Activated T-cell treated with anti-CD3 and anti-CD28 coated beads, Interleukin-2, amount 50 U/mL, for 72 hours (primary cell): ENCODE data around the gene PSMG3. TPM values are rescaled to one million over a fixed set of nuclear protein-coding genes. Genes with fewer than 3 reads are reported as not detected.

Experiments
- ATAC-seq, 2 donors: fragments of 150-1000 bp; cut with Tn5 transposase; replicated peaks in 1 of 2; 2 replicates each; pipeline ENCODE4 v1.10.0; 2021; ENCODE audit warnings: moderate library complexity in 2 of 2, mild to moderate bottlenecking in 1 of 2
- DNase-seq, 2 donors: peaks; one replicate each; pipeline ENCODE4 v3.0.0; 2021 to 2022; ENCODE audit warnings: mixed read lengths in 1 of 2
- H3K27ac Mint-ChIP-seq: one replicate; pipeline ENCODE4 v1.8.0; 2022; ENCODE audit warnings: mild to moderate bottlenecking, moderate library complexity, mixed read lengths
- H3K27me3 Mint-ChIP-seq: one replicate; pipeline ENCODE4 v1.8.0; 2022; ENCODE audit warnings: low read depth, mixed read lengths
- H3K36me3 Mint-ChIP-seq, 2 donors: one replicate each; pipeline ENCODE4 v1.8.0; 2022; ENCODE audit warnings: mixed read lengths in 2 of 2, mild to moderate bottlenecking in 1 of 2; ENCODE audit not compliant: insufficient read depth in 2 of 2
- H3K4me1 Mint-ChIP-seq: one replicate; pipeline ENCODE4 v1.8.0; 2022; ENCODE audit warnings: low read depth, mixed read lengths
- H3K4me3 Mint-ChIP-seq, 2 donors: one replicate each; pipeline ENCODE4 v1.8.0; 2022; ENCODE audit warnings: mild to moderate bottlenecking in 2 of 2, mixed read lengths in 2 of 2, moderate library complexity in 2 of 2
- H3K9me3 Mint-ChIP-seq, 2 donors: one replicate each; pipeline ENCODE4 v1.8.0; 2022; ENCODE audit warnings: mixed read lengths in 2 of 2
- total RNA-seq, 2 donors: library from RNA; stranded (reverse); gene quantifications; one replicate each; pipeline ENCODE4 v1.2.3, GENCODE V29; 2022

PSMG3 gene
- total RNA-seq, 2 donors from 2014 or later = 49.7 to 53.6 TPM

DNA sequence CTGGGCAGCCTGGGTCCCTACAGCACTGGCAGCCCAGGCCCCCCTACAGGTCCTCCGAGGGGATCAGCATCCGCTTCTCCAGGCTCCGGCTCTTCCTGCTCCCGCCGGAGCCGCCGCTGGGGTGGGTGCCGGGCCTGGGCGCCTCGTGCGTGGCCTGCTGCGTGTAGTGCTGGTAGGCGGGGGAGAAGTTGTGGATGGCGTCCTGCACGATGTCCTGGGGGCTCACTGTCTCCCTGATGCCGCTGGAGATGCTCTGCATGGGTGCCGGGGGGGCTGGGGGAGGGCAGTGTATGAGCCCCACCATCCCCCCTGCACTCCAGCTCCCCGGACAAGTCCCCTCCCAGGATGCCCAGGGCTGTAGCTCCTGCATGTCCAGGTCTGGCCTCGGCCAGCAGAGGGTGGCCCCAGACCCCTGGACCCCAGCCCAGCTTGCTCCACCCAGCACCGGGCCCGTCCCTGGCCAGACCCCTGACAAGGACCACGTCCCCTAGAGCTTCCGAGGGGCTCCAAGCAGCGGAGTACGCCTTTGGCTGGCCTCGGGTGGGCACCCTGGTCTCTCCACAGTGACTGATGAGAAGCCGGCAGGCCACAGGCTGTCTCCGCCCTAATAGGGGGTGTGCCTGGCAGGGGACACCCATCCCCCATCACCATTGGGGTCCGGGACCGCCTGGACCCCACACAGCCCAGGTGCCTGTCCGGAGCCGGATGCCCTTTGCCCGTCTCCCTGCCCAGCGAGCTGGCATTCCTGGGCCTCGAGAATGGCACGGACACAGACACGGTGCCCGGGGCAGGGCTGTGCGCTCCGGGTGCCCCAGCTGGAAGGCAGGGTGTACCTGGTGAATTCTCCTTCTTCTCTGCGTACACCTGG is 22.7 kb downstream of the PSMG3 start:
- H3K4me1 Mint-ChIP-seq = no peaks in the 10 kb centered on the region
- no peaks in the 10 kb centered on the region for H3K9me3 Mint-ChIP-seq
- no peak overlapping the region for H3K27ac Mint-ChIP-seq
- H3K36me3 Mint-ChIP-seq = no peaks in the 10 kb centered on the region
- no peak overlapping the region for H3K4me3 Mint-ChIP-seq
- ATAC-seq (no peak), DNase-seq (no peak)
- no peaks in the 10 kb centered on the region for H3K27me3 Mint-ChIP-seq

DNA sequence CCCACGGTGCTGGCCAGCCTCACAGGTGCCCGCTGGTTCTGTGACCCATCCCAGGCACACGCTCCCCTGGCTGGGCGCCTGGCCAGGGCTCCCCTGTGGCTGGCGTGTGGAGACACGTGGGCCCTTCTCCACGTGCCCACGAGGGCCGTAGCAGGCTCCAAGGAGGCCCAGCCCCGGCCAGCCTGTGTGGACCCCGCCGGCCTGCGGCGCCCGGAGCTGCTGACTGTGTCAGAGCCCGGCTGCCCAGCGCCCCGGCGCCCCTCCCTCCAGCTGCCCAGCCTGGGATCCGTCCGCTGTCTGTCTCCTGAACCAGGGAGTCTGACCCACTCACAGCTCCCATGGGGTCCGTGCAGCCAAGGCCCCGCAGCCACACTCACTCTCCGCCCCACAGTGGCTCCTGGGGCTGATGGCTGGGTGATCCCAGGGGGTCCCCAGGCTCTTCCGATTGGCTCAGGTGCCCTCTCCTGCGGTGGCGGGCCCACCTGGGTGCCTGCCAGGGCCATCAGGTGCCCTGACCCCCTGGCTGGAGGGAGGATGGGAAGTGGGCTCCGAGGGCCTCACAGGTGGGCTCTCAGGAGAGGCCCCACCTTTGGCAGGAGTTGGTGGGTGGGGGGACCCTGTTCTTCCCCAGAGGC is 23.4 kb downstream of the PSMG3 start:
- Mint-ChIP-seq H3K36me3 (no peaks in the 10 kb centered on the region), H3K27me3 (no peaks in the 10 kb centered on the region), H3K4me1 (no peaks in the 10 kb centered on the region), H3K4me3 (no peak overlapping the region), H3K27ac (no peak overlapping the region), H3K9me3 (no peaks in the 10 kb centered on the region)
- ATAC-seq (no peak), DNase-seq (no peak)

DNA sequence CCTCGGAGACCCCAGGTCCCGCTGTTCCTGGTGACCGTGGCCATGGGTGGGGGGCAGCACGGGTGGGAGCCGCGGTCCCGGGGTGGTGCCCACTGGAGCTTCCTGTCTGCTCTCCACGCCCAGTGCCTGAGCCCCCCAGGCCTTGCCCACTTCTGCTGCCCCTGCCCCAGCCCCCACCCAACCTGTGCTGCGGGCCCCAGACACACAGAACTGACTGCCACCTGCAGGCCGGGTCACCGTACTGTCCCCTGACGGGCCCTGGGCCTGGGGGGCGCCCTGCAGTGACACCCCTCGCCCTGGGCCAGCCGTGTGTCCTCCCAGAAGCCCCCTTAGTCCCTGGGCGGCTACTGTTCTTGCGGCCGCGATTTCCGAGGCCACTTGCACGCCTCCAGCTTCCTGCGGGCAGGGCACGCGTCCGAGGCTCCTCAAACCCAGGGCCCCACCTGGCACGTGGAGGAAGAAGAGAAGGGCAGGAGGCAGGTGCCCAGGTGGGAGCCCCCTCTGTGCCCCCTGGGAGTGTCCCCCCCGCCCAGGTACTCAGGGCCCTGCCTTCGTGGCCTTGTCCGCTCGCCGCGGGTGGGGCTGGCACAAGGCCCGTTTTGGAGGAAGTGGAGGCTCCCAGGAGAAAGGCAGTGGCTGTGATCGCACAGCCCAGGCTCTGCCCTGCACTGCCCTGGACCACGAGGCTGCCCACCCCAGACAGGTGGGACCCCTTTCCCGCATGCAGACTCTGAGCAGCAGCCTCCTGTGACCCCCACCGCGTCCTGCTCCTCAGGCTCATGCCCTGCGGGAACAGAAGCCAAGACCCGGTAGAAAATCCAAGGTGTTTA is 24.2 kb downstream of the PSMG3 start:
- ATAC-seq = no peak

DNA sequence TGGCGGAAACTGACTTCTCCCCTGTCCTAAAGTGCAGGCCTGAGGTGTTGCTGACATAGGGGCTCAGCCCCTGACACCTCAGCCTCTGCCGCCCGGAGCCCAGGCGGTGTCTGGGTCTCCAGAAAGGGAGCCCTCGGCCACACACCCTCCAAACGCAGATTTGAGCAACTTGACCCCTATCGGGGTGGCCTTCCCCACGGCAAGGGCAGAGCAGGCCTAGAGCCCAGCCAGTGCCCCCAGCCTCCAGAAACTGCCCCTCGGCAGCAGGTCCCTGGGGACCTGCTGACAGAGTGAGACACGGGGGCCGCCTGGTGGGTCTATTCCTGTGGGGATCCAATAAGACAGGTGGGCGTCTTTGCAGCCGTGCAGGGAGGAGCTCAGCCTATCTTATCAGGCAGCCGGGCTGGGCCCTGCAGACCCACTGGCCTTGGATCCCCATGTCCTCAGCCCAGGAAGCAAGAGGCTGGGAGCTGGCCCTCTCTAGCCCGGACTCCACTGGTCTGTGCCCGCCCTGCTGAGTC is 24.9 kb downstream of the PSMG3 start:
- H3K27me3 Mint-ChIP-seq = no peaks in the 10 kb centered on the region

More for the DNA sequence above, 24.2 kb downstream of the PSMG3 start:
- no peak overlapping the region for H3K4me3 Mint-ChIP-seq
- H3K27me3 Mint-ChIP-seq = no peaks in the 10 kb centered on the region
- H3K4me1 Mint-ChIP-seq = no peaks in the 10 kb centered on the region
- no peak for DNase-seq
- H3K27ac Mint-ChIP-seq = no peak overlapping the region
- H3K36me3 Mint-ChIP-seq = peaks cover 0 to 1% of the 10 kb centered on the region in 2 donors
- H3K9me3 Mint-ChIP-seq = no peaks in the 10 kb centered on the region

DNA sequence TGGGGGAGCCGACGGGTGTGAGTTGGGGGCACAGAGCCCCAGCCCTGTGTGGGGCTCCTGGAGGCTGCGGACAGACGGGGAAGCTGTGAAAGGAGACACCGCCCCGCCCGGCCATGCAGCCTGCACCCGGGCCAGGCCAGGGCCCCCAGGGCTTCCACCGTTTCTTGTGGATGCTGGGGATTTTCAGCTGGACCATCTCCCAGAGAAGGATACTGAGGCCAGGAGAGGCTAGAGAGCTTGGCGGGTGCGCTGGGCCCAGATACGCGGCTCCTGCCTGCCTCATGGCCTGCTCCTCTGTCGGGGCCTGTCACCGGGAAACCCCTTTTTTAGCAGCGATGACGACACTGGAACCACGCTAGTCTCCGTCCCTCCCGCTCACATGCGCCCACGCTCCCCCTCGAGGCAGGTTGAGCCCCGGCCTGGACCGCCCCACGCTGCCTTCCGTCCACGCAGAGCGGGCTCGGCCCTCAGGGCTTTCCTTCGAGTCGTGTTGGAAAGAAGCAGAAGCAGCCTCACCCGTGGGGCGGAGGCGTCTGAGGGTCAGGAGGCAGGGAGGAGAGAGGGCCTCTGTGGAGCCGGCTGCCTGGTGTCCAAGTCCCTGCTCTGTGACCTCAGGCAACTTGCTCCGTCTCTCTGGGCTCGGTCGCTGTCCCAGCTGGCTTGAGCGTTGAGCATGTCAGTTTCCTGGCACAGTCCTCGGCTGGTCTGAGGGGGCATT is 25.5 kb downstream of the PSMG3 start:
- Mint-ChIP-seq H3K4me1 (no peaks in the 10 kb centered on the region), H3K36me3 (peaks cover 0 to 1% of the 10 kb centered on the region in 2 donors), H3K27ac (no peak overlapping the region), H3K4me3 (no peak overlapping the region), H3K27me3 (no peaks in the 10 kb centered on the region), H3K9me3 (no peaks in the 10 kb centered on the region)
- DNase-seq = no peak
- ATAC-seq = no peak

More for the DNA sequence above, 24.9 kb downstream of the PSMG3 start:
- Mint-ChIP-seq H3K9me3 (no peaks in the 10 kb centered on the region), H3K36me3 (peaks cover 0 to 1% of the 10 kb centered on the region in 2 donors), H3K4me3 (no peak overlapping the region), H3K27ac (no peak overlapping the region), H3K4me1 (no peaks in the 10 kb centered on the region)
- ATAC-seq (no peak), DNase-seq (no peak)

DNA sequence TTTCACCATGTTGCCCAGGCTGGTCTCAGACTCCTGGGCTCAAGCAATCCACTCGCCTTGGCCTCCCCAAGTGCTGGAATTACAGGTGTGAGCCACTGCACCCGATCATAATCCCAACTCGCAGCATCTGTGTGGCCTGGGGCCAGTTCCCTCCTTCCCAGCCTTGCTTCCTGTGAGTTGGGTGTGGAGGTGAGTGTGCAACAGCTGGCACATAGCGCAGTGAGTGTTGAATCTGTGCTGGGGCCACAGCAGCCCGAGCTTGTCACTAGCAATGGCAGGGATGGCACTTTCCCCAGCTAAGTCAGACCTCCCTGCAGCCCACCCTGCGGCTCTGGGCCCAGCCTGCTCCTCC is 26.0 kb downstream of the PSMG3 start:
- no peak overlapping the region for H3K27ac Mint-ChIP-seq
- ATAC-seq = no peak

DNA sequence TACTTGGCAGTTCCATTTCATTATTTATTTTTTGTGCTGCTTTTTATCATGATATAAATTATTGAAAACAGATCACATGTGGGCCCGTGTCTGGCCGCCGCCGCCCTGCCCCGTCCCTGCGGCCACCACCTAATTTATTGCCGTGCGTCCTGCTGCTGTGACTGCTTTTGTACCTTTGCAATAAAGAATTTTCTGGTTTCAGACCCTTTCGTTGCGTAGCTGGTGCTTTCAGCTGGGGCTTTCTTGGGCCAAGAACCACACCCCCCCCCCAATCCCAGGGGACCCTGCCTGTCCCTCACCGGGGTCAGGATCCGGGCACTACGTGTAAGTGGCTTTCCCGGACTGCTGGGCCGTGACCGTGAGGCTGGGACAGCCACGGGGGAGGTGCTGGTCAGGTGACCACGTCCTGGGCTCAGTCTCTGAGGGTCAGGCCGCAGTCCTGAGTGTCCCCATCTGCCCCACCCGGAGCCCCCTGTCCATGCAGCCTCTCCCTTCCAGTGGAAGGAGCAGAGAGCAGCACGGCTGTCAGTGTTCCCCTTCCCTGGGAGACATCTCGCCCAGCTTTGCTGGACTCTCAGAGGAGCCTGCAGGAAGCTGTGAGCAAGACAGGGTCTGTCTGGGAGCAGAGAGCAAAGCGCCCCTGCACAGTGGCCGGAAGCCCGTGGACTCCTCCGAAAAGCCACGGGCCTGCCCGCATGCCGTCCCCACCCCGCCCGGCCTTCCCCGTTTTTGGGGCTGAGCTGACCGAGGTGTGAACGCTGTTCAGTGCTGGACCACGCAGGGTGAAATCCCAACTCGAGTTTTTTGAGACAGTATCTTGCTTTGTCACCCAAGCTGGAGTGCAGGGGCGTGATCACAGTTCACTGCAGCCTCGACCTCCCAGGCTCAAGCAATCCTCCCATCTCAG is 26.7 kb downstream of the PSMG3 start:
- DNase-seq = no peak
- H3K27me3 Mint-ChIP-seq = no peaks in the 10 kb centered on the region
- no peaks in the 10 kb centered on the region for H3K9me3 Mint-ChIP-seq
- H3K4me3 Mint-ChIP-seq = no peak overlapping the region
- peaks cover 0 to 1% of the 10 kb centered on the region in 2 donors for H3K36me3 Mint-ChIP-seq
- H3K27ac Mint-ChIP-seq = no peak overlapping the region
- ATAC-seq = no peak
- H3K4me1 Mint-ChIP-seq = no peaks in the 10 kb centered on the region

More for the DNA sequence above, 26.0 kb downstream of the PSMG3 start:
- H3K4me3 Mint-ChIP-seq = no peak overlapping the region
- peaks cover 0 to 1% of the 10 kb centered on the region in 2 donors for H3K36me3 Mint-ChIP-seq
- H3K9me3 Mint-ChIP-seq = no peaks in the 10 kb centered on the region
- H3K4me1 Mint-ChIP-seq = no peaks in the 10 kb centered on the region
- no peak for DNase-seq
- H3K27me3 Mint-ChIP-seq = no peaks in the 10 kb centered on the region

DNA sequence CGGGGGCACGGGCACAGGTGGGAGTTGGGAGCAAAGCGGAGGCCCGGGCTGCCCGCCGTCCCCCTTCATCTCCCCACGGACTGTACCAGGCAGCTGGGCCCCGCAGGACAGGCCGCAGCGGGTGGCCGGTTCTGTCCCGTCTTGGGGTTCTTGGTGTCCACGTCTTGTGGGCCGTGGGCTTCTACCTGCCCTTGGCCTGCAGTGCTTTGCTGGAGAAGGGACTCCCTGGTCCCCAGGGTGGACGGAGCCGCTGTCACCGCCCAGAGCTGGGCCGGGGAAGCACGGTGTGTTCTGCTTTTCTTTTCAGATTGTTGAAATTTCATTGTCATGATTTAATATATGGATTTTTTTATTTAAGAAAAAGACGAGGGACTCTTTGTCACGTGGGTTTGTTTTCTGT is 27.5 kb downstream of the PSMG3 start:
- no peaks in the 10 kb centered on the region for H3K4me1 Mint-ChIP-seq
- H3K9me3 Mint-ChIP-seq = no peaks in the 10 kb centered on the region
- H3K36me3 Mint-ChIP-seq = peaks cover 0 to 1% of the 10 kb centered on the region in 2 donors
- H3K27ac Mint-ChIP-seq = no peak overlapping the region
- DNase-seq (no peak), ATAC-seq (no peak)
- no peak overlapping the region for H3K4me3 Mint-ChIP-seq
- no peaks in the 10 kb centered on the region for H3K27me3 Mint-ChIP-seq

DNA sequence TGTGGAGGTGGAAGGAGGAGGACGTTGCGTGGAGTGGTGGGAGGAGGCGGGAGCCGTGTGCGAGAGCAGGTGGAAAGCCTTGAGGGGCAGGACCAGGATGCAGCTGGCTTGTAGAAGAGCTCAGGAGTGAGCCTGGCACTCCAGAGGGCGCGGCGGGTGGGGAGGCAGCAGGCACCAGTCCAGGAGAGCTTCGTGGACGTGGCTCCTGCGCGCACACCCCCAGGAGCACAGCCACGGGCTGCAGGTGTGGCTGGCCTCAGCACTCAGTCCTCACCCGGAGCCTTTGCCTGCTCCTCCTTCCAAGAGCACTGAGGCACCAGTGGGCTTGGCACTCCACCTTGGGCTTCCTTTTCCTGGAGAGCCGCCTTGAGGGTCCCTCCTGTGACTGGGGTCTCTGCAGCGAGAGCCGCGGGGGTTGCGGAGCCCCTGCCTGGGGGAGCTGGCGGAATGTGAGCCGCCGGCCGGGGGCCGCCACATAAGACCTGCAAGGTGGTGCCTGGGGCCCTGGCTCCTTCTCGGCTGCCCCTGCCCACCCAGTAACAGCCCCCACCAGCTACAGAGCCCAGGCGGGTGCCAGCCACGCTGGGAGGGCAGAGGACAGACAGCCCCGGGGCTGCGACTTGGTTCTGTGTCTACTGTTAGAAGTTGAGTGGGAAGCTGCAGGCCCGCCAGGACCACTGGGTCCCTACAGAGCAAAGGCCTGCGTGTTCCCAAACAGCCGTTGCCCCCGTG is 28.2 kb downstream of the PSMG3 start:
- H3K9me3 Mint-ChIP-seq = no peaks in the 10 kb centered on the region
- no peaks in the 10 kb centered on the region for H3K27me3 Mint-ChIP-seq
- no peaks in the 10 kb centered on the region for H3K4me1 Mint-ChIP-seq
- DNase-seq = no peak
- H3K36me3 Mint-ChIP-seq = peaks cover 0 to 1% of the 10 kb centered on the region in 2 donors
- no peak overlapping the region for H3K27ac Mint-ChIP-seq
- H3K4me3 Mint-ChIP-seq = no peak overlapping the region
- ATAC-seq = no peak

DNA sequence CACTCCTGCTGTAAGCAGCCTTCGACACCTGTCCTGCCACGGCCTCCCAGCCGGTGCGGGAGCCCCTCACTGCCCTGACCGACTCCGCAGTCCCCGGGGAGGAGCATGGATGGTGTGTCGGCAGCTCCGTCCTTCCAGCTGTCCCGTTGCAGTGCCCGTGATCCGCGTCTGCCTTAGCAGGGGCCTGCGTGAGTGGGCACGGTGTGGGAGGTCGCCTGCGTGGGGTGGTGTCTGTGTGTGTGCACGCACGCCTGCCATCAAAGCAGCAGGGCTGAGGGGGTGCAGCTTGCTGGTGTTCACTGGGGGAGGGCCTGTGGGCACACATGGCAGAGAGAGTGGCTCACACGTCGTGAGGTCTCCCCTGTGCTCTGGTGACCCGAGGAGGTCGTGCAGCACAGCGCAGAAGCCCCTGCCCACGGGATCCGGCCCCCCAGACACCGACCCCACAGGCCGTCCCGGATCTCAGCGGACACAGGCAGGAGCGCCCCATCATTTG is 29.0 kb downstream of the PSMG3 start:
- H3K9me3 Mint-ChIP-seq = no peaks in the 10 kb centered on the region
- H3K4me1 Mint-ChIP-seq = no peaks in the 10 kb centered on the region
- DNase-seq = no peak
- H3K4me3 Mint-ChIP-seq = no peak overlapping the region
- H3K36me3 Mint-ChIP-seq = peaks cover 0 to 1% of the 10 kb centered on the region in 2 donors
- no peaks in the 10 kb centered on the region for H3K27me3 Mint-ChIP-seq
- no peak for ATAC-seq
- H3K27ac Mint-ChIP-seq = no peak overlapping the region
